ENCODE measurements around the gene PLXND1. TPM values are rescaled to one million over a fixed set of nuclear protein-coding genes. Genes with fewer than 3 reads are reported as not detected.

PLXND1 gene
- total RNA-seq, 2 donors from 2014 or later: 207 to 246 TPM

DNA sequence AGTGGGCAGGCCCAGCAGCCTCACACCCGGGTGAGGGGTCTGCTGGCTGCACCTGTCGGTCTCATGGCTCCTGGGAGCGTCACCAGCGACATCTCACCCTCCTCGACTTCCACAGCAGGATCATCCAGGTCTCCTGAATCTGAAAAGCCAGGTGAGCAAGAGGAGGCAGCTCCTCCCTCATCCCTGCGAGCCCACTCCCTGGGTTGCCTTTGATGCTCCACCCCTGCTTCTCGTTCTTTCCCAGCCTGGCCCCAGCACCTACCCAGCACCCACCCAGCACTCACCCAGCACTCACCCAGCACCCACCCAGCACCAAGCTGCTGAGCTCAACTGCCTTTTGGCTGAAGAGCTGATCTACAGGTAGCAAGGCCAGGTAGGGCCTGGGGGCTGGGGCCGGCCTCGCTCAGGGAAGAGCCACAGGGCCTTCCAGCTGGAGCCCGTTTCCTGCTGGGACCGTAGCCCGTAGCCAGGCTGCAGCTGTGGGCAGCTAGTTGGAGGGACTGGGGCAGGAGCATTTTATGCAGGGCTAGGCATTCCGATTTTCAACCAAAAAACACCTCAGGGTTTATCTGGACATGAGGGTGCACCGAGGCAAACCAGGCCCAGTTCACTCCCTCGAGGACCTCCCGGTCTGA is 63.2 kb downstream of the PLXND1 start, which contains the start of gene H1-8:
TSS of gene H1-8 (plus strand) at position 20 of the 635 bp plus-strand sequence. CDS start at position 64, 44 bp downstream.
- TF ChIP-seq, protein P1, sequence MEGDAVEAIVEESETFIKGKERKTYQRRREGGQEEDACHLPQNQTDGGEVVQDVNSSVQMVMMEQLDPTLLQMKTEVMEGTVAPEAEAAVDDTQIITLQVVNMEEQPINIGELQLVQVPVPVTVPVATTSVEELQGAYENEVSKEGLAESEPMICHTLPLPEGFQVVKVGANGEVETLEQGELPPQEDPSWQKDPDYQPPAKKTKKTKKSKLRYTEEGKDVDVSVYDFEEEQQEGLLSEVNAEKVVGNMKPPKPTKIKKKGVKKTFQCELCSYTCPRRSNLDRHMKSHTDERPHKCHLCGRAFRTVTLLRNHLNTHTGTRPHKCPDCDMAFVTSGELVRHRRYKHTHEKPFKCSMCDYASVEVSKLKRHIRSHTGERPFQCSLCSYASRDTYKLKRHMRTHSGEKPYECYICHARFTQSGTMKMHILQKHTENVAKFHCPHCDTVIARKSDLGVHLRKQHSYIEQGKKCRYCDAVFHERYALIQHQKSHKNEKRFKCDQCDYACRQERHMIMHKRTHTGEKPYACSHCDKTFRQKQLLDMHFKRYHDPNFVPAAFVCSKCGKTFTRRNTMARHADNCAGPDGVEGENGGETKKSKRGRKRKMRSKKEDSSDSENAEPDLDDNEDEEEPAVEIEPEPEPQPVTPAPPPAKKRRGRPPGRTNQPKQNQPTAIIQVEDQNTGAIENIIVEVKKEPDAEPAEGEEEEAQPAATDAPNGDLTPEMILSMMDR (IDR thresholded peaks at IDR 0.05): no peak
- Histone ChIP-seq H3K36me3 (no peaks in the 10 kb centered on the region), H3K4me3 (no peak within 1 kb of the TSS), H3K27ac (no peak within 1 kb of the TSS), H3K4me1 (ENCODE audit: control insufficient read depth in 1 of 2, low read depth in 2 of 2) (no peaks in the 10 kb centered on the region), H3K9me3 (no peaks in the 10 kb centered on the region), H3K27me3 (replicated peaks; ENCODE audit: insufficient read depth) (no peaks in the 10 kb centered on the region)
- no peak for DNase-seq (ENCODE audit: low spot score)
- ATAC-seq (ENCODE audit: insufficient number of reproducible peaks, low FRiP score, low read depth): no peak

DNA sequence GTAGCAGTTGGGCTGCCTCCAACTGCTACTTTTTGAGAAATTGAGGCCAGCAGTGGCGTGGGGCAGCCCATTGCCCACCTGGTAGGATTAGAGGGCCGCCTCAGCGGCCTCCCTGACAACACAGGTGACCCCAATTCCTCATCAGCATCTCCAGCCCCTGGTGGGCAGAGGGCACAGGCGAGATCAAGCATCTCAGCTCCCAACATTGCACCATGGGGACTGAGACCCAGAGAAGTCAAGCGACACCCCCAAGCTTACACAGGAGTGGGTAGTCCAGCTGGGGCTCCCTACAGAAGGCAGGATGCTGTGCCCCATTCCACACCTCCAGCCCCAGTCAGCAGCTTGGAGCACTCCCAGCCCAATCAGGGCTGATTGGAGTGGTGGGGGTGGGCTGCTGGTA is 63.7 kb downstream of the PLXND1 start:
- no peak overlapping the region for H3K4me3 ChIP-seq
- ATAC-seq (ENCODE audit: insufficient number of reproducible peaks, low FRiP score, low read depth) (no peak), DNase-seq (ENCODE audit: low spot score) (no peak)
- TF ChIP-seq, protein P1 (IDR thresholded peaks at IDR 0.05): no peak
- no peaks in the 10 kb centered on the region for H3K36me3 ChIP-seq
- H3K4me1 ChIP-seq (ENCODE audit: control insufficient read depth in 1 of 2, low read depth in 2 of 2): no peaks in the 10 kb centered on the region
- no peaks in the 10 kb centered on the region for H3K27me3 ChIP-seq (replicated peaks; ENCODE audit: insufficient read depth)
- no peak overlapping the region for H3K27ac ChIP-seq
- H3K9me3 ChIP-seq: no peaks in the 10 kb centered on the region

DNA sequence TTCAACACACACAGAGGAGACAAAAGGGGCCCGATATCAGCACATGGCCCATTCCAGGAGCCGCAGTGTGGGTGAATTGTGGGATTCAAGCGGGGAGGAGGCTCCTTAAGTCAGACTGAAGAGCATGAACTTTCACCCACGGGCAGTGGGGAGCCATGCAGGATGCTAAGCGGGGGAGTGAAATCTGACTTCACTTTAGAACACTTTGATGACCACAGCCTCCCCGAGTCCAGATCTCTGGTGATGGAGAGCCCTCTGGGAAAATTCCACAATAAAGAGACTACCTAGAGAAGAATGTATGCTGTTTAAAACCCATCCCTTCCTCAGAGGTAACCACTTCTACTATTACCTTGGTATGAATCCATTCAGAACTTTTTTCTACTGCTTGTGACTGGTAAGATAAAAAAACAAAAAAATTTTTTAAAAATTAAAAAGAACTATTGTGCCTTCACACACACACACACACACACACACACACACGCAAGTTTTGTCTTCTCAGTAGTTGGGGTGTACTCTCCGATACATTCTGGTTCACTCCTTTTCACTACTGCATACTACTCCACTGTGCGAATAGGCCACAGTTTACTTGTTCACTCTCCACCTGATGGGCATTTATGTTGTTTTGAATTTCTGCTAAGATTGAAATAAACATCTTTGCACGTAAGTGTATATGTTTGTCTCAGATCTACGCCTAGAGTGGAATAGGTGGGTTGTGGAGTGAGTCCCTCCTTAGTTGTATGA is 65.5 kb downstream of the PLXND1 start:
- H3K27me3 ChIP-seq (replicated peaks; ENCODE audit: insufficient read depth): no peaks in the 10 kb centered on the region
- H3K4me3 ChIP-seq: no peak overlapping the region
- ATAC-seq (ENCODE audit: insufficient number of reproducible peaks, low FRiP score, low read depth) (no peak), DNase-seq (ENCODE audit: low spot score) (no peak)
- no peak overlapping the region for H3K27ac ChIP-seq
- no peaks in the 10 kb centered on the region for H3K9me3 ChIP-seq
- no peaks in the 10 kb centered on the region for H3K4me1 ChIP-seq (ENCODE audit: control insufficient read depth in 1 of 2, low read depth in 2 of 2)
- H3K36me3 ChIP-seq: no peaks in the 10 kb centered on the region
- TF ChIP-seq, protein P1 (IDR thresholded peaks at IDR 0.05): no peak

DNA sequence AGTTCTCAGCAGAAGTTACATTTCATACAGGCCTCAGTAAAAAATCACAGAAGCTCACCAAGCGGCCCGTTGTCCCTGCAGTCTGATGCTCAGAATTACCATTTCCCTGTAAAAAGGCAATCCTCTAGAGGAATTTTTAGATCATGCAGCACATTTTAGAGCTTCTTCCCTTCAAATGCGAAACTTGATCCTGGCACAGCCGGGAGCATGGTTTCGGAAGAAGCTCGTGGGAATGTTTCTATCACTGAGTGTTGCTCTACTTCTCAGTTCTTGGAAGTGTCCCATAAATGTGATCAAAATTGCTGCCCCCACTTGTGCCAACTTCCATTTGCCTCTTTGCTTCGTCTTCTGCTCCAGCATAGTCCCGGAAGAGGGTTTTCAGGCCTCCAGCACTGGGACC is 67.3 kb downstream of the PLXND1 start:
- Histone ChIP-seq H3K4me1 (ENCODE audit: control insufficient read depth in 1 of 2, low read depth in 2 of 2) (no peaks in the 10 kb centered on the region), H3K27ac (no peak overlapping the region), H3K27me3 (replicated peaks; ENCODE audit: insufficient read depth) (no peaks in the 10 kb centered on the region), H3K9me3 (no peaks in the 10 kb centered on the region), H3K36me3 (no peaks in the 10 kb centered on the region), H3K4me3 (no peak overlapping the region)
- ATAC-seq (ENCODE audit: insufficient number of reproducible peaks, low FRiP score, low read depth): no peak
- TF ChIP-seq, protein P1 (IDR thresholded peaks at IDR 0.05): no peak
- DNase-seq (ENCODE audit: low spot score): no peak

DNA sequence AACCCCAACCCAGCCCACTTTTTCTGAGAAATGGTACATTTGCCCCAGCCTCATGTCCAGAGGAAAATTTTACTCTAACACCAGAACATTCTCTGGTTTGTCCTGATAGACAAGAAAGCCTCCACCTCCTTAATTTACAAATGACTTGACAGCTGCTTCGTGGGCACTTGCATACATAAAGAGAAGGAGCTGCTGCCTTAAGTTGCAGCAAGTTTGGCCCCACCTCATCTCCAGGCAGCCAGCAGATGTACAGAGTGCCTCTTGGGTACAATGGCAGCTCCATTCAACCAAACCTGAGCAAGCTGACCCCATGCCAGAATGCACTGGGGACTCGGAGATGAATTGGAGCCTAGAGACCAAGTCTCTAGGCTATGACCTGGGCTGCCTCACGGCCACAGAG is 69.7 kb downstream of the PLXND1 start:
- H3K4me1 ChIP-seq (ENCODE audit: control insufficient read depth in 1 of 2, low read depth in 2 of 2): no peaks in the 10 kb centered on the region
- H3K27me3 ChIP-seq (replicated peaks; ENCODE audit: insufficient read depth): no peaks in the 10 kb centered on the region
- DNase-seq (ENCODE audit: low spot score) (no peak), ATAC-seq (ENCODE audit: insufficient number of reproducible peaks, low FRiP score, low read depth) (no peak)
- TF ChIP-seq, protein P1 (IDR thresholded peaks at IDR 0.05): no peak
- H3K4me3 ChIP-seq: no peak overlapping the region
- H3K27ac ChIP-seq: no peak overlapping the region
- H3K36me3 ChIP-seq: no peaks in the 10 kb centered on the region
- no peaks in the 10 kb centered on the region for H3K9me3 ChIP-seq

All from thoracic aorta (tissue), 2 donors.